ENCODE data around the gene PDE4B. TPM values are rescaled to one million over a fixed set of nuclear protein-coding genes. Genes with fewer than 3 reads are reported as not detected.

PDE4B gene
- total RNA-seq, 1 donor from 2014 or later = 0.57 TPM

GRCh38 chr1:65769636-65770035 is 23.1 kb upstream of the PDE4B start:
- no peak for TF ChIP-seq CTCF (IDR thresholded peaks at IDR 0.05)
- H3K4me3 Mint-ChIP-seq (ENCODE audit: unreplicated experiment) = no peak overlapping the region
- no peak overlapping the region for H3K27ac Mint-ChIP-seq (ENCODE audit: unreplicated experiment)
- peaks cover 11% of the 10 kb centered on the region for H3K27me3 Mint-ChIP-seq (ENCODE audit: low read depth)
- DNase-seq (ENCODE audit: low spot score) = no peak
- no peaks in the 10 kb centered on the region for H3K36me3 Mint-ChIP-seq (ENCODE audit: low read depth)
- H3K4me1 Mint-ChIP-seq (ENCODE audit: low read depth) = no peaks in the 10 kb centered on the region
- peaks cover 10% of the 10 kb centered on the region for H3K9me3 Mint-ChIP-seq (ENCODE audit: low read depth)

DNA sequence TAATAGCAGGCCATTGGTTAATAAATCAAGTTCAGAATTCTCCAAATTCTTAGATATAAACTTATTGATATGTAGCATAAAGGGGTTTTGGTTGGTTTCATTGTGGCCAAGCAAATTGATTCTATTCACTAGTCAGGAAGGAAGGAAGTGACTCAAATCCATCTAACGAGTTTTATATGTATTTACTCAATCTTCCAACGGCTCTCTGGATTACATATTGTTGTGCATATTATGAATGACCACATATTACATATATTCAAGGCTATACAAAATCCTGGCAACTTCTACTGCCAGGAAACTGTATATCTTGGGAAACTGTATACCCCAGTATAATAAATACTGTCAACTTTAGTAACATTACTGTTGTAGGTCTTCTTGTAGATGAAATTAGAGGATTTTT is 20.1 kb upstream of the PDE4B start:
- no peaks in the 10 kb centered on the region for H3K36me3 Mint-ChIP-seq (ENCODE audit: low read depth)
- no peak overlapping the region for H3K4me3 Mint-ChIP-seq (ENCODE audit: unreplicated experiment)
- peaks cover 12% of the 10 kb centered on the region for H3K27me3 Mint-ChIP-seq (ENCODE audit: low read depth)
- H3K27ac Mint-ChIP-seq (ENCODE audit: unreplicated experiment) = no peak overlapping the region
- H3K4me1 Mint-ChIP-seq (ENCODE audit: low read depth) = no peaks in the 10 kb centered on the region
- DNase-seq (ENCODE audit: low spot score) = no peak
- H3K9me3 Mint-ChIP-seq (ENCODE audit: low read depth) = peaks cover 10% of the 10 kb centered on the region
- TF ChIP-seq CTCF (IDR thresholded peaks at IDR 0.05) = no peak

GRCh38 chr1:65773391-65774123 is 19.1 kb upstream of the PDE4B start:
- H3K4me1 Mint-ChIP-seq (ENCODE audit: low read depth) = no peaks in the 10 kb centered on the region
- DNase-seq (ENCODE audit: low spot score) = no peak
- peaks cover 12% of the 10 kb centered on the region for H3K27me3 Mint-ChIP-seq (ENCODE audit: low read depth)
- peaks cover 10% of the 10 kb centered on the region for H3K9me3 Mint-ChIP-seq (ENCODE audit: low read depth)
- TF ChIP-seq CTCF (IDR thresholded peaks at IDR 0.05) = no peak
- no peak overlapping the region for H3K4me3 Mint-ChIP-seq (ENCODE audit: unreplicated experiment)
- H3K27ac Mint-ChIP-seq (ENCODE audit: unreplicated experiment) = no peak overlapping the region
- H3K36me3 Mint-ChIP-seq (ENCODE audit: low read depth) = no peaks in the 10 kb centered on the region

DNA sequence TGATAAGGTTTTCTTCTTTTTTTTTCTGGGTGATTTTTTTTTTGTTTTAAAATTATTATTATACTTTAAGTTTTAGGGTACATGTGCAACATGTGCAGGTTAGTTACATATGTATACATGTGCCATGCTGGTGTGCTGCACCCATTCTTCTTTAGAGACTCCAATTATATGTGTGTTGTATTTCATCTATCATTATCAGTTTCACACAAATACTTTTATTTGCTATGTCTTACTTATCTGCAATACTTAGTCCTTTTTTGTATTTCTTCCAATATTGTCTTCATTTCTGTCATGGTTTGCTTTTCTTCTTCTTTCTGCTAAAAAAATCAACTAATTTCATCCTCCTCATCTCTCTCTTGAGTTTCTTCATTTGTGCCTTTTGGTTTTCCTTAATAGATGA is 3.9 kb upstream of the PDE4B start:
- H3K36me3 Mint-ChIP-seq (ENCODE audit: low read depth) = peaks cover 3% of the 10 kb centered on the region
- no peak overlapping the region for H3K27ac Mint-ChIP-seq (ENCODE audit: unreplicated experiment)
- TF ChIP-seq CTCF (IDR thresholded peaks at IDR 0.05) = no peak
- no peak for DNase-seq (ENCODE audit: low spot score)
- H3K4me1 Mint-ChIP-seq (ENCODE audit: low read depth) = peaks cover 12% of the 10 kb centered on the region
- H3K4me3 Mint-ChIP-seq (ENCODE audit: unreplicated experiment) = no peak overlapping the region
- H3K9me3 Mint-ChIP-seq (ENCODE audit: low read depth) = peaks cover 25% of the 10 kb centered on the region
- H3K27me3 Mint-ChIP-seq (ENCODE audit: low read depth) = peaks cover 54% of the 10 kb centered on the region

GRCh38 chr1:65791396-65791795 is 1.3 kb upstream of the PDE4B start:
- Mint-ChIP-seq H3K27ac (ENCODE audit: unreplicated experiment) (no peak overlapping the region), H3K4me3 (ENCODE audit: unreplicated experiment) (no peak overlapping the region), H3K4me1 (ENCODE audit: low read depth) (peaks cover 12% of the 10 kb centered on the region), H3K9me3 (ENCODE audit: low read depth) (peaks cover 17% of the 10 kb centered on the region), H3K36me3 (ENCODE audit: low read depth) (peaks cover 3% of the 10 kb centered on the region), H3K27me3 (ENCODE audit: low read depth) (peaks cover 64% of the 10 kb centered on the region)
- no peak for DNase-seq (ENCODE audit: low spot score)
- TF ChIP-seq CTCF (IDR thresholded peaks at IDR 0.05) = no peak
